ENCODE data around the gene FSTL4. TPM values are rescaled to one million over a fixed set of nuclear protein-coding genes. Genes with fewer than 3 reads are reported as not detected.

The FSTL4 gene
- total RNA-seq, 1 experiment from 2014 or later: not detected

GRCh38 chr5:133470841-133471240 is 141.5 kb downstream of the FSTL4 start:
- CTCF ChIA-PET: no interaction called here
- no peaks in the 10 kb centered on the region for H3K9me3 Mint-ChIP-seq (ENCODE audit: low read depth, unreplicated experiment)
- BruUV-seq (replicated peaks): no TSS peak
- H3K27me3 Mint-ChIP-seq (ENCODE audit: unreplicated experiment): peaks cover 70% of the 10 kb centered on the region
- no peaks in the 10 kb centered on the region for H3K4me1 Mint-ChIP-seq (ENCODE audit: low read depth, unreplicated experiment)
- intact Hi-C loops (cut with micrococcal nuclease; ENCODE audit: unreplicated experiment): no loop called here
- H3K4me3 Mint-ChIP-seq (ENCODE audit: low read depth, unreplicated experiment): no peak overlapping the region
- DNase-seq: no peak
- no peaks in the 10 kb centered on the region for H3K36me3 Mint-ChIP-seq (ENCODE audit: insufficient read depth, unreplicated experiment)
- H3K27ac Mint-ChIP-seq (ENCODE audit: unreplicated experiment): no peak overlapping the region
- no peak for TF ChIP-seq CTCF (IDR thresholded peaks at IDR 0.05; ENCODE audit: unreplicated experiment)

GRCh38 chr5:133469846-133470245 is 142.5 kb downstream of the FSTL4 start:
- CTCF ChIA-PET: interaction anchor here (0.6 kb wide), 1 partner anchor 319 kb away, joined by 4 read pairs; no protein-coding TSS in a partner anchor
- no peak for DNase-seq
- intact Hi-C loops (cut with micrococcal nuclease; ENCODE audit: unreplicated experiment): no loop called here
- Mint-ChIP-seq H3K9me3 (ENCODE audit: low read depth, unreplicated experiment) (no peaks in the 10 kb centered on the region), H3K4me3 (ENCODE audit: low read depth, unreplicated experiment) (no peak overlapping the region), H3K36me3 (ENCODE audit: insufficient read depth, unreplicated experiment) (no peaks in the 10 kb centered on the region), H3K27me3 (ENCODE audit: unreplicated experiment) (peaks cover 69% of the 10 kb centered on the region), H3K27ac (ENCODE audit: unreplicated experiment) (no peak overlapping the region), H3K4me1 (ENCODE audit: low read depth, unreplicated experiment) (no peaks in the 10 kb centered on the region)
- no peak for TF ChIP-seq CTCF (IDR thresholded peaks at IDR 0.05; ENCODE audit: unreplicated experiment)
- no TSS peak for BruUV-seq (replicated peaks)

GRCh38 chr5:133469252-133469651 is 143.1 kb downstream of the FSTL4 start:
- Mint-ChIP-seq H3K4me3 (ENCODE audit: low read depth, unreplicated experiment) (no peak overlapping the region), H3K27me3 (ENCODE audit: unreplicated experiment) (peaks cover 69% of the 10 kb centered on the region), H3K27ac (ENCODE audit: unreplicated experiment) (no peak overlapping the region), H3K9me3 (ENCODE audit: low read depth, unreplicated experiment) (no peaks in the 10 kb centered on the region), H3K4me1 (ENCODE audit: low read depth, unreplicated experiment) (no peaks in the 10 kb centered on the region), H3K36me3 (ENCODE audit: insufficient read depth, unreplicated experiment) (no peaks in the 10 kb centered on the region)
- BruUV-seq (replicated peaks): no TSS peak
- CTCF ChIA-PET: interaction anchor here (0.6 kb wide), 1 partner anchor 318 kb away, joined by 4 read pairs; no protein-coding TSS in a partner anchor
- intact Hi-C loops (cut with micrococcal nuclease; ENCODE audit: unreplicated experiment): no loop called here
- TF ChIP-seq CTCF (IDR thresholded peaks at IDR 0.05; ENCODE audit: unreplicated experiment): no peak
- DNase-seq: no peak

GRCh38 chr5:133468596-133468995 is 143.7 kb downstream of the FSTL4 start:
- no peak for DNase-seq
- Mint-ChIP-seq H3K4me3 (ENCODE audit: low read depth, unreplicated experiment) (no peak overlapping the region), H3K4me1 (ENCODE audit: low read depth, unreplicated experiment) (no peaks in the 10 kb centered on the region), H3K36me3 (ENCODE audit: insufficient read depth, unreplicated experiment) (no peaks in the 10 kb centered on the region), H3K9me3 (ENCODE audit: low read depth, unreplicated experiment) (no peaks in the 10 kb centered on the region), H3K27ac (ENCODE audit: unreplicated experiment) (no peak overlapping the region), H3K27me3 (ENCODE audit: unreplicated experiment) (peaks cover 69% of the 10 kb centered on the region)
- CTCF ChIA-PET: interaction anchor here (0.6 kb wide), 1 partner anchor 45 kb away, joined by 3 read pairs; no protein-coding TSS in a partner anchor
- no TSS peak for BruUV-seq (replicated peaks)
- TF ChIP-seq CTCF (IDR thresholded peaks at IDR 0.05; ENCODE audit: unreplicated experiment): no peak
- intact Hi-C loops (cut with micrococcal nuclease; ENCODE audit: unreplicated experiment): no loop called here
